IPS DF 6.9 (cell line): Measurements from ENCODE around the gene MT1E.
"Not testable (repeated sequence)": the region's sequence is repeated elsewhere in the genome, so short reads cannot be mapped to it uniquely, and the experiment has no call there.

Source experiments
- DNase-seq: peaks from one replicate; pipeline ENCODE4 v3.0.0-alpha.2; 2013; ENCODE audit warnings: low read depth, low spot score
- H3K27ac ChIP-seq: one replicate; pipeline ENCODE4 v1.5.1; 2013; ENCODE audit warnings: low read length, control low read depth
- H3K27me3 ChIP-seq: 2 replicates; pipeline ENCODE4 v1.6.1; 2013; ENCODE audit warnings: mild to moderate bottlenecking, low read length; ENCODE audit not compliant: control insufficient read depth, insufficient read depth
- H3K36me3 ChIP-seq: 2 replicates; pipeline ENCODE4 v1.6.1; 2013; ENCODE audit warnings: low read length; ENCODE audit not compliant: control insufficient read depth, insufficient read depth
- H3K4me1 ChIP-seq: 2 replicates; pipeline ENCODE4 v1.6.1; 2013; ENCODE audit warnings: low read length; ENCODE audit not compliant: control insufficient read depth, insufficient read depth
- H3K4me3 ChIP-seq: 2 replicates; pipeline ENCODE4 v1.5.1; 2013; ENCODE audit warnings: mild to moderate bottlenecking, low read length
- H3K9me3 ChIP-seq: 2 replicates; pipeline ENCODE4 v1.6.1; 2013; ENCODE audit warnings: low read length, inconsistent platforms; ENCODE audit not compliant: control insufficient read depth, insufficient read depth
- WGBS: extraction: QIAGEN DNeasy Blood & Tissue Kit; methylation state at CpG from one replicate; pipeline ENCODE4 v1.1.7; 2013; ENCODE audit warnings: mixed read lengths, missing lambda C conversion rate; ENCODE audit not compliant: insufficient read length, insufficient coverage; 5-methylcytosine and 5-hydroxymethylcytosine counted together

MT1E gene

DNA sequence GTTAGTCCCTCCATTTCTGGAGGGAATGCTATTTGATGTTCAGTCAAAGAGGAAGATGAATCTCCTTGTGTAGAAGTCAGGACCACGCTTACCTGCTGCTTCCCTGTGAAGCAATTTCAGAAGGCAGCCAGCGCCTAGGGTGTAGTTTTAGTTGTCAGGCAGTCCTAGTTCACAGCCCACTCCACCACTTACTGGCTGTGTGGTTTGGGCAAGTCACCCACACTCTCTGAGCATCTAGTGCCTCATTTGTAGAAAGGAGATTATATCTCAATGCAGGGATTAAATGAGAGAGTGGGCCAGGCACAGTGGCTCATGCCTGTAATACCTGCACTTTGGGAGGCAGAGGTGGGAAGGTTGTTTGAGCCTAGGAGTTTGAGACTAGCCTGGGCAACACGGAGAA is 46.6 kb downstream of the MT1E start:
- DNase-seq, H3K4me1 ChIP-seq, H3K9me3 ChIP-seq, H3K4me3 ChIP-seq, H3K27ac ChIP-seq, H3K36me3 ChIP-seq: not testable (repeated sequence)
- H3K27me3 ChIP-seq: peaks cover 46% of the 10 kb centered on the region
- no CpG with 5 or more reads among the region's 3 CpGs for WGBS

DNA sequence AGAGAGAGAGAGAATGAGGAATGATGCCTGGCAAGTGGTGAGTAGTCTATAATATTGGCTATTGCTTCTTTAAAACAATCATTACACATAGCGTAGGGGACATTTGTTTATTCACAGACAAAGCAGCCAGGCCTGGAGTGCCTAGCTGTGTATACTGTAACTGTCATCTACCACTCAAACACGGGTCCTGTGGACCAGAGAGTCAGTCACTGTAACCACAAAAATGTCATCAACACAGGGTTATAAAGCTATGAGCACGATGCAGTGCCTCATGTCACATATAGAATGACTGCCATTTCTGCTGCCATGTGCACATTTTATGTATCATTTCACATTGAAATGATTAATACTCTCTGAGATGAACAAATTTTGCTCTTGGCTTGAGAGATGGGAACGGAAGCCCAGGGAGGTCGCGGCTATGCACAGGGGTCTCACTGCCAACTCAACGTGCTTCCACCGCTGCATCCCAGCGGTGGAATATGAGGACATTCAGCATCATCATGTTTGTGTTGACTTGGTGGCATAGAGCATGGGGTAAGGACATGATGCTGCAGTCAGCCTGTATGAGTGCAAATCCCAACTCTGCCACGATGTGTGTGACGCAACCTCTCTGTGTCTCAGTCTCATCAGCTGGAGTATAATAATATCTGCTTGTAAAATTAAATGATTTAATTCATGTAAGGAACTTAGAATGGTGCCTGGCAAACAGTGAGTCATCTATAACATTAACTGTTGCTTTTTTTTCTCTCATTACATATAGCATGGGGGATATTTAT is 47.4 kb downstream of the MT1E start:
- Histone ChIP-seq H3K9me3 (no peaks in the 10 kb centered on the region), H3K36me3 (no peaks in the 10 kb centered on the region), H3K27me3 (peaks cover 38% of the 10 kb centered on the region), H3K27ac (no peak overlapping the region), H3K4me3 (no peak overlapping the region), H3K4me1 (peaks cover 2% of the 10 kb centered on the region; the same call in 1 of the 2 replicates)
- no peak for DNase-seq
- whole genome bisulfite sequencing: no CpG with 5 or more reads among the region's 11 CpGs

DNA sequence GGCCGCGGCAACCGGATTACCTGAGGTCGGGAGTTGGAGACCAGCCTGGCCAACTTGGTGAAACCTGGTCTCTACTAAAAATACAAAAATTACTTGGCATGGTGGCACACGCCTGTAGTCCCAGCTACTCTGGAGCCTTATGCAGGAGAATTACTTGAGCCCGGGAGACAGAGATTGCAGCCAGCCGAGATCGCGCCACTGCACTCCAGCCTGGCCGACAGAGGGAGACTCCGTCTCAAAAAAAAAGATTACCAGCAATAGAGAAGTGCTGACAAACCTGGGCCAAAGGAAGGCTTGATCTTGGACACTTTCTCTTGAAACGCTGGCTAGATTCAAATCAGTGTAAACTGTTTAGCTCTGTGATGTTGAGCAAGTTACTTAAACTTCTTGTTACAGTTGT is 48.3 kb downstream of the MT1E start:
- no peak for DNase-seq
- no peaks in the 10 kb centered on the region for H3K9me3 ChIP-seq
- WGBS: no CpG with 5 or more reads among the region's 12 CpGs
- no peaks in the 10 kb centered on the region for H3K36me3 ChIP-seq
- peaks cover 2% of the 10 kb centered on the region; the same call in 1 of the 2 replicates for H3K4me1 ChIP-seq
- H3K4me3 ChIP-seq: no peak overlapping the region
- H3K27me3 ChIP-seq: peaks cover 29% of the 10 kb centered on the region
- no peak overlapping the region for H3K27ac ChIP-seq

DNA sequence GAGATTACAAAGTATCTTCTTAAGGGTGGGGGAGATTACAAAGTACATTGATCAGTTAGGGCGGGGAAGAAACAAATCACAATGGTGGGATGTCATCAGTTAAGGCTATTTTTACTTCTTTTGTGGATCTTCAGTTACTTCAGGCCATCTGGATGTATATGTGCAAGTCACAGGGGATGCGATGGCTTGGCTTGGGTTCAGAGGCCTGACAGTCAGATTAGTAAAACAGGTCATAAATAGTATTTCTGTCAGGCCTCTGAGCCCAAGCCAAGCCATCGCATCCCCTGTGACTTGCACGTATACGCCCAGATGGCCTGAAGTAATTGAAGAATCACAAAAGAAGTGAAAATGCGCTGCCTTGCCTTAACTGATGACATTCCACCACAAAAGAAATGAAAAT is 49.0 kb downstream of the MT1E start:
- peaks cover 22% of the 10 kb centered on the region for H3K27me3 ChIP-seq
- not testable (repeated sequence) for H3K27ac ChIP-seq, DNase-seq, H3K36me3 ChIP-seq, H3K4me1 ChIP-seq, H3K4me3 ChIP-seq, H3K9me3 ChIP-seq
- WGBS: no CpG with 5 or more reads among the region's 6 CpGs

DNA sequence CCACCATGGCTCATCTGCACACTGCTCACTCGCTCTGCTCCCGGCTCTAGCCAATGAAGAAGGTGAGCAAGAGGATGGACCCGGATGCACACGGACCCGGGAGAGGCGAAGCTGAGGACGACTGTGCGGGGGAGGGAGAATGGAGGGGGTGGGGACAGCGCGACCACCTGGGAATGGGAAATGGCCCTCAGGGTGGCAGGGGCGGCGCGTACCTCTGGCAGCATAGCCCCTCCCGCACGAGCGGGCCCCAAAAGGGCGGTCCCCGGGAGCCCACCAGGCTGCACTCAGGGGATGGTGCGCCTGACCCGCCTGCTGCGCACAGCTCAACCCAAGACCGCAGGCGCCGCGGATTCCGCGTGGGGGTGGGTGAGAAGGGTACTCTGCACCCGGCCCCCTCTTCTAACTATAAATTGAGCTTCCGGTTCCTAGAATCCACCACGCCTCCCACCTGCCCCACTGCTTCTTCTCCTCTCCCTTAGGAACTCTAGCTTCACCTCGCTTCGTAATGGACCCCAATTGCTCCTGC is 50.2 kb downstream of the MT1E start:
- H3K9me3 ChIP-seq: no peaks in the 10 kb centered on the region
- DNase-seq: no peak
- H3K36me3 ChIP-seq: no peaks in the 10 kb centered on the region
- no CpG with 5 or more reads among the region's 32 CpGs for WGBS
- H3K4me1 ChIP-seq: 0 out of 2 replicates have a peak, but pooled peaks cover 2% of the 10 kb centered on the region
- H3K4me3 ChIP-seq: peak overlapping the region; percentile 36; the same call in 1 of the 2 replicates
- peaks cover 10% of the 10 kb centered on the region for H3K27me3 ChIP-seq
- H3K27ac ChIP-seq: no peak overlapping the region
